KMS-11 (cell line): ENCODE results near the gene CREM.

Experiments used
- H2AFZ ChIP-seq: fragments of 200-600 bp; sonication (generic); 2 replicates; pipeline ENCODE4 v1.6.1; 2016; ENCODE audit warnings: antibody characterized with exemption, mixed run types, low read depth
- H3K27ac ChIP-seq: fragments of 200-600 bp; sonication (generic); 2 replicates; pipeline ENCODE4 v1.6.1; 2016; ENCODE audit warnings: mild to moderate bottlenecking, mixed run types
- H3K27me3 ChIP-seq: fragments of 200-600 bp; sonication (generic); 2 replicates; pipeline ENCODE4 v1.6.1; 2017; ENCODE audit warnings: mild to moderate bottlenecking, low read depth, mixed run types, moderate library complexity; ENCODE audit not compliant: insufficient read depth
- H3K36me3 ChIP-seq: fragments of 200-600 bp; sonication (generic); 2 replicates; pipeline ENCODE4 v1.6.1; 2017; ENCODE audit warnings: mild to moderate bottlenecking, mixed run types; ENCODE audit not compliant: insufficient read depth
- H3K4me1 ChIP-seq: fragments of 200-600 bp; sonication (generic); 2 replicates; pipeline ENCODE4 v1.6.1; 2016; ENCODE audit warnings: mild to moderate bottlenecking, low read depth, mixed run types; ENCODE audit not compliant: poor library complexity, severe bottlenecking
- H3K4me2 ChIP-seq: fragments of 200-600 bp; sonication (generic); 2 replicates; pipeline ENCODE4 v1.7.0; 2016; ENCODE audit warnings: mild to moderate bottlenecking, mixed run types
- H3K4me3 ChIP-seq: fragments of 200-600 bp; sonication (generic); IDR thresholded peaks from 2 replicates; pipeline ENCODE4 v1.6.1; 2017; ENCODE audit warnings: low read depth, low read length, mixed read lengths; ENCODE audit not compliant: insufficient read depth
- H3K79me2 ChIP-seq: fragments of 200-600 bp; sonication (generic); 2 replicates; pipeline ENCODE4 v1.6.1; 2016; ENCODE audit warnings: low read depth, mixed run types; ENCODE audit not compliant: insufficient read depth
- H3K9ac ChIP-seq: fragments of 200-600 bp; sonication (generic); 2 replicates; pipeline ENCODE4 v1.6.1; 2016; ENCODE audit warnings: mild to moderate bottlenecking, mixed run types
- H4K20me1 ChIP-seq: fragments of 200-600 bp; sonication (generic); 2 replicates; pipeline ENCODE4 v1.6.1; 2016; ENCODE audit warnings: mild to moderate bottlenecking, mixed run types; ENCODE audit not compliant: insufficient read depth
- TF ChIP-seq, protein P1 (sequence below): fragments of 200-600 bp; sonication (generic); conservative IDR thresholded peaks from 2 replicates; pipeline ENCODE4 v1.6.1; 2017; ENCODE audit warnings: low read depth, mild to moderate bottlenecking, antibody characterized with exemption, low read length, moderate library complexity, mixed read lengths

The CREM gene

DNA sequence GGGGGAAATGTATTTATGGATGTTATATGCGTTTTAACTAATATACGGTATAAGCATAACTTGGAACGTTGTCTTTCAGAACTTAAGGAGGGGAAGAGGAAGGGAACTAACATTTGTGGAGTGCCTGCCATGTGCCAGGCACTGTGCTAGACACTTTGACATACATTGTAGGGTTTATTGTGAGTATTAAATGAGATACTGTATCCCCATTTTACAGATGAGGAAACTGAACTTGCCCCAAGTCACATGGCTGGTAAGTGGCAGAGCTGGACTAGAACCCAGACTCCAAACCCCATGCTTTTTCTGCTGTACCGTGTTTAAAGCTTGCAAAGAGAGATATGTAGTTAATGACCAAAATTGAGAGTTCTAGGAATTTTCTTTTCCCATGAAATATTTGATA, 74.6 kb downstream of the CREM start:
- Histone ChIP-seq H3K27ac (no peak overlapping the region), H3K4me1 (no peaks in the 10 kb centered on the region), H3K79me2 (no peaks in the 10 kb centered on the region), H3K4me2 (no peak overlapping the region), H2AFZ (no peak overlapping the region), H3K27me3 (no peaks in the 10 kb centered on the region), H4K20me1 (no peaks in the 10 kb centered on the region), H3K9ac (no peak overlapping the region), H3K36me3 (no peaks in the 10 kb centered on the region), H3K4me3 (no peak overlapping the region)
- TF ChIP-seq, protein P1, sequence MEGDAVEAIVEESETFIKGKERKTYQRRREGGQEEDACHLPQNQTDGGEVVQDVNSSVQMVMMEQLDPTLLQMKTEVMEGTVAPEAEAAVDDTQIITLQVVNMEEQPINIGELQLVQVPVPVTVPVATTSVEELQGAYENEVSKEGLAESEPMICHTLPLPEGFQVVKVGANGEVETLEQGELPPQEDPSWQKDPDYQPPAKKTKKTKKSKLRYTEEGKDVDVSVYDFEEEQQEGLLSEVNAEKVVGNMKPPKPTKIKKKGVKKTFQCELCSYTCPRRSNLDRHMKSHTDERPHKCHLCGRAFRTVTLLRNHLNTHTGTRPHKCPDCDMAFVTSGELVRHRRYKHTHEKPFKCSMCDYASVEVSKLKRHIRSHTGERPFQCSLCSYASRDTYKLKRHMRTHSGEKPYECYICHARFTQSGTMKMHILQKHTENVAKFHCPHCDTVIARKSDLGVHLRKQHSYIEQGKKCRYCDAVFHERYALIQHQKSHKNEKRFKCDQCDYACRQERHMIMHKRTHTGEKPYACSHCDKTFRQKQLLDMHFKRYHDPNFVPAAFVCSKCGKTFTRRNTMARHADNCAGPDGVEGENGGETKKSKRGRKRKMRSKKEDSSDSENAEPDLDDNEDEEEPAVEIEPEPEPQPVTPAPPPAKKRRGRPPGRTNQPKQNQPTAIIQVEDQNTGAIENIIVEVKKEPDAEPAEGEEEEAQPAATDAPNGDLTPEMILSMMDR, result no peak

GRCh38 chr10:35202050-35202449, 75.4 kb downstream of the CREM start:
- Histone ChIP-seq H3K27ac (no peak overlapping the region), H3K4me1 (no peaks in the 10 kb centered on the region), H4K20me1 (no peaks in the 10 kb centered on the region), H2AFZ (no peak overlapping the region), H3K27me3 (no peaks in the 10 kb centered on the region), H3K79me2 (no peaks in the 10 kb centered on the region), H3K4me3 (no peak overlapping the region), H3K36me3 (no peaks in the 10 kb centered on the region), H3K4me2 (no peak overlapping the region), H3K9ac (no peak overlapping the region)
- TF ChIP-seq, protein P1, result no peak

- no peaks in the 10 kb centered on the region for H3K36me3 ChIP-seq
- no peak overlapping the region for H2AFZ ChIP-seq
- TF ChIP-seq, protein P1, result no peak
- no peaks in the 10 kb centered on the region for H3K79me2 ChIP-seq
- H4K20me1 ChIP-seq, result no peaks in the 10 kb centered on the region
- no peak overlapping the region for H3K9ac ChIP-seq
- no peak overlapping the region for H3K27ac ChIP-seq
- H3K4me3 ChIP-seq, result no peak overlapping the region
- H3K27me3 ChIP-seq, result no peaks in the 10 kb centered on the region
- H3K4me2 ChIP-seq, result no peak overlapping the region
- H3K4me1 ChIP-seq, result peaks cover 5% of the 10 kb centered on the region
Observed at GRCh38 chr10:35203745-35204144, 77.1 kb downstream of the CREM start.

GRCh38 chr10:35204650-35205319, 78.1 kb downstream of the CREM start:
- H3K4me1 ChIP-seq, result peaks cover 11% of the 10 kb centered on the region
- H3K4me2 ChIP-seq, result no peak overlapping the region
- H2AFZ ChIP-seq, result no peak overlapping the region
- no peak overlapping the region for H3K27ac ChIP-seq
- TF ChIP-seq, protein P1, result no peak
- H3K27me3 ChIP-seq, result no peaks in the 10 kb centered on the region
- no peaks in the 10 kb centered on the region for H4K20me1 ChIP-seq
- no peak overlapping the region for H3K4me3 ChIP-seq
- no peaks in the 10 kb centered on the region for H3K79me2 ChIP-seq
- no peaks in the 10 kb centered on the region for H3K36me3 ChIP-seq
- no peak overlapping the region for H3K9ac ChIP-seq
